Measurements from ENCODE around the gene TFCP2.
"Not testable (repeated sequence)": the region's sequence is repeated elsewhere in the genome, so short reads cannot be mapped to it uniquely, and the experiment has no call there.

Gene TFCP2

GRCh38 chr12:51078346-51078745, 94.6 kb downstream of the TFCP2 start:
- 89% methylated on average over 3 of the region's 5 CpGs for WGBS
- not testable (repeated sequence) for H3K27ac ChIP-seq (ENCODE audit: low read depth, low read length); H3K9me3 ChIP-seq (ENCODE audit: insufficient read depth, low read depth, low read length)

GRCh38 chr12:51077930-51078329, 95.0 kb downstream of the TFCP2 start:
- no peak overlapping the region for H3K4me3 ChIP-seq (ENCODE audit: low read length)
- H3K4me1 ChIP-seq (ENCODE audit: insufficient read depth, low read length) = peaks cover 11% of the 10 kb centered on the region
- H3K27ac ChIP-seq (ENCODE audit: low read depth, low read length) = no peak overlapping the region
- H3K9ac ChIP-seq (ENCODE audit: low read depth, low read length) = no peak overlapping the region
- no peaks in the 10 kb centered on the region for H3K9me3 ChIP-seq (ENCODE audit: insufficient read depth, low read depth, low read length)
- no peaks in the 10 kb centered on the region for H3K27me3 ChIP-seq (ENCODE audit: insufficient read depth, low read length)
- peaks cover 17% of the 10 kb centered on the region for H3K36me3 ChIP-seq (ENCODE audit: insufficient read depth, low read length)
- 71% methylated on average over 5 of the region's 5 CpGs for WGBS

More at GRCh38 chr12:51078346-51078745, 94.6 kb downstream of the TFCP2 start:
- Histone ChIP-seq H3K36me3 (ENCODE audit: insufficient read depth, low read length) (peaks cover 13% of the 10 kb centered on the region), H3K4me1 (ENCODE audit: insufficient read depth, low read length) (peaks cover 11% of the 10 kb centered on the region)
- H3K27me3 ChIP-seq (ENCODE audit: insufficient read depth, low read length); H3K9ac ChIP-seq (ENCODE audit: low read depth, low read length); H3K4me3 ChIP-seq (ENCODE audit: low read length): not testable (repeated sequence)

- H3K27ac ChIP-seq (ENCODE audit: low read depth, low read length) = no peak overlapping the region
- H3K9ac ChIP-seq (ENCODE audit: low read depth, low read length) = no peak overlapping the region
- 93% methylated on average over 10 of the region's 10 CpGs for WGBS
- peaks cover 30% of the 10 kb centered on the region for H3K36me3 ChIP-seq (ENCODE audit: insufficient read depth, low read length)
- no peaks in the 10 kb centered on the region for H3K27me3 ChIP-seq (ENCODE audit: insufficient read depth, low read length)
- peaks cover 1% of the 10 kb centered on the region for H3K4me1 ChIP-seq (ENCODE audit: insufficient read depth, low read length)
- H3K4me3 ChIP-seq (ENCODE audit: low read length) = no peak overlapping the region
- H3K9me3 ChIP-seq (ENCODE audit: insufficient read depth, low read depth, low read length) = no peaks in the 10 kb centered on the region
These were observed 96.6 kb downstream of the TFCP2 start for GRCh38 chr12:51076236-51076930.

- Histone ChIP-seq H3K27me3 (ENCODE audit: insufficient read depth, low read length) (no peaks in the 10 kb centered on the region), H3K27ac (ENCODE audit: low read depth, low read length) (no peak overlapping the region), H3K9ac (ENCODE audit: low read depth, low read length) (no peak overlapping the region), H3K36me3 (ENCODE audit: insufficient read depth, low read length) (peaks cover 39% of the 10 kb centered on the region), H3K4me3 (ENCODE audit: low read length) (no peak overlapping the region), H3K9me3 (ENCODE audit: insufficient read depth, low read depth, low read length) (no peaks in the 10 kb centered on the region), H3K4me1 (ENCODE audit: insufficient read depth, low read length) (no peaks in the 10 kb centered on the region)
- 97% methylated on average over 5 of the region's 5 CpGs for WGBS
These were observed 97.5 kb downstream of the TFCP2 start for GRCh38 chr12:51075390-51075789.

- H3K9me3 ChIP-seq (ENCODE audit: insufficient read depth, low read depth, low read length) = no peaks in the 10 kb centered on the region
- H3K36me3 ChIP-seq (ENCODE audit: insufficient read depth, low read length) = peaks cover 70% of the 10 kb centered on the region
- no peak overlapping the region for H3K4me3 ChIP-seq (ENCODE audit: low read length)
- H3K9ac ChIP-seq (ENCODE audit: low read depth, low read length) = no peak overlapping the region
- no peaks in the 10 kb centered on the region for H3K4me1 ChIP-seq (ENCODE audit: insufficient read depth, low read length)
- H3K27me3 ChIP-seq (ENCODE audit: insufficient read depth, low read length) = no peaks in the 10 kb centered on the region
- no peak overlapping the region for H3K27ac ChIP-seq (ENCODE audit: low read depth, low read length)
- WGBS = 98% methylated on average over 2 of the region's 2 CpGs
These were observed 101.3 kb downstream of the TFCP2 start for GRCh38 chr12:51071663-51072062.

GRCh38 chr12:51070004-51070403, 102.9 kb downstream of the TFCP2 start:
- Histone ChIP-seq H3K9ac (ENCODE audit: low read depth, low read length) (no peak overlapping the region), H3K4me3 (ENCODE audit: low read length) (no peak overlapping the region), H3K27ac (ENCODE audit: low read depth, low read length) (no peak overlapping the region), H3K27me3 (ENCODE audit: insufficient read depth, low read length) (no peaks in the 10 kb centered on the region), H3K9me3 (ENCODE audit: insufficient read depth, low read depth, low read length) (no peaks in the 10 kb centered on the region), H3K36me3 (ENCODE audit: insufficient read depth, low read length) (peaks cover 78% of the 10 kb centered on the region), H3K4me1 (ENCODE audit: insufficient read depth, low read length) (no peaks in the 10 kb centered on the region)
- WGBS = 91% methylated on average over 3 of the region's 3 CpGs

GRCh38 chr12:51067771-51068170, 105.2 kb downstream of the TFCP2 start:
- peaks cover 86% of the 10 kb centered on the region for H3K36me3 ChIP-seq (ENCODE audit: insufficient read depth, low read length)
- H3K9ac ChIP-seq (ENCODE audit: low read depth, low read length) = no peak overlapping the region
- no peaks in the 10 kb centered on the region for H3K9me3 ChIP-seq (ENCODE audit: insufficient read depth, low read depth, low read length)
- no peaks in the 10 kb centered on the region for H3K4me1 ChIP-seq (ENCODE audit: insufficient read depth, low read length)
- H3K27ac ChIP-seq (ENCODE audit: low read depth, low read length) = no peak overlapping the region
- no peak overlapping the region for H3K4me3 ChIP-seq (ENCODE audit: low read length)
- WGBS = 96% methylated on average over 7 of the region's 7 CpGs
- no peaks in the 10 kb centered on the region for H3K27me3 ChIP-seq (ENCODE audit: insufficient read depth, low read length)

- H3K4me3 ChIP-seq (ENCODE audit: low read length) = no peak overlapping the region
- 98% methylated on average over 4 of the region's 4 CpGs for WGBS
- peaks cover 87% of the 10 kb centered on the region for H3K36me3 ChIP-seq (ENCODE audit: insufficient read depth, low read length)
- no peak overlapping the region for H3K27ac ChIP-seq (ENCODE audit: low read depth, low read length)
- H3K9me3 ChIP-seq (ENCODE audit: insufficient read depth, low read depth, low read length) = no peaks in the 10 kb centered on the region
- H3K4me1 ChIP-seq (ENCODE audit: insufficient read depth, low read length) = no peaks in the 10 kb centered on the region
- H3K9ac ChIP-seq (ENCODE audit: low read depth, low read length) = no peak overlapping the region
- no peaks in the 10 kb centered on the region for H3K27me3 ChIP-seq (ENCODE audit: insufficient read depth, low read length)
These were observed 105.7 kb downstream of the TFCP2 start for GRCh38 chr12:51067229-51067628.

- 97% methylated on average over 5 of the region's 5 CpGs for WGBS
- H3K27ac ChIP-seq (ENCODE audit: low read depth, low read length) = no peak overlapping the region
- no peak overlapping the region for H3K4me3 ChIP-seq (ENCODE audit: low read length)
- no peaks in the 10 kb centered on the region for H3K27me3 ChIP-seq (ENCODE audit: insufficient read depth, low read length)
- H3K9ac ChIP-seq (ENCODE audit: low read depth, low read length) = no peak overlapping the region
- peaks cover 87% of the 10 kb centered on the region for H3K36me3 ChIP-seq (ENCODE audit: insufficient read depth, low read length)
- no peaks in the 10 kb centered on the region for H3K4me1 ChIP-seq (ENCODE audit: insufficient read depth, low read length)
- H3K9me3 ChIP-seq (ENCODE audit: insufficient read depth, low read depth, low read length) = no peaks in the 10 kb centered on the region
These were observed 107.4 kb downstream of the TFCP2 start for GRCh38 chr12:51065530-51065929.

GRCh38 chr12:51062631-51063397, 110.1 kb downstream of the TFCP2 start:
- H3K9me3 ChIP-seq (ENCODE audit: insufficient read depth, low read depth, low read length) = no peaks in the 10 kb centered on the region
- H3K36me3 ChIP-seq (ENCODE audit: insufficient read depth, low read length) = peaks cover 92% of the 10 kb centered on the region
- no peaks in the 10 kb centered on the region for H3K4me1 ChIP-seq (ENCODE audit: insufficient read depth, low read length)
- no peak overlapping the region for H3K27ac ChIP-seq (ENCODE audit: low read depth, low read length)
- H3K4me3 ChIP-seq (ENCODE audit: low read length) = no peak overlapping the region
- 93% methylated on average over 9 of the region's 9 CpGs for WGBS
- no peaks in the 10 kb centered on the region for H3K27me3 ChIP-seq (ENCODE audit: insufficient read depth, low read length)
- H3K9ac ChIP-seq (ENCODE audit: low read depth, low read length) = no peak overlapping the region

- H3K4me1 ChIP-seq (ENCODE audit: insufficient read depth, low read length) = no peaks in the 10 kb centered on the region
- H3K9me3 ChIP-seq (ENCODE audit: insufficient read depth, low read depth, low read length) = no peaks in the 10 kb centered on the region
- H3K36me3 ChIP-seq (ENCODE audit: insufficient read depth, low read length) = peaks cover 93% of the 10 kb centered on the region
- no peak overlapping the region for H3K4me3 ChIP-seq (ENCODE audit: low read length)
- WGBS = 91% methylated on average over 4 of the region's 7 CpGs
- no peak overlapping the region for H3K27ac ChIP-seq (ENCODE audit: low read depth, low read length)
- no peak overlapping the region for H3K9ac ChIP-seq (ENCODE audit: low read depth, low read length)
- H3K27me3 ChIP-seq (ENCODE audit: insufficient read depth, low read length) = no peaks in the 10 kb centered on the region
These were observed 113.8 kb downstream of the TFCP2 start for GRCh38 chr12:51059086-51059485.
